ENCODE results near the gene MORC2. TPM values are rescaled to one million over a fixed set of nuclear protein-coding genes. Genes with fewer than 3 reads are reported as not detected.

MORC2 gene
- total RNA-seq, 2 experiments from 2014 or later, result 39.2 to 49.4 TPM

DNA sequence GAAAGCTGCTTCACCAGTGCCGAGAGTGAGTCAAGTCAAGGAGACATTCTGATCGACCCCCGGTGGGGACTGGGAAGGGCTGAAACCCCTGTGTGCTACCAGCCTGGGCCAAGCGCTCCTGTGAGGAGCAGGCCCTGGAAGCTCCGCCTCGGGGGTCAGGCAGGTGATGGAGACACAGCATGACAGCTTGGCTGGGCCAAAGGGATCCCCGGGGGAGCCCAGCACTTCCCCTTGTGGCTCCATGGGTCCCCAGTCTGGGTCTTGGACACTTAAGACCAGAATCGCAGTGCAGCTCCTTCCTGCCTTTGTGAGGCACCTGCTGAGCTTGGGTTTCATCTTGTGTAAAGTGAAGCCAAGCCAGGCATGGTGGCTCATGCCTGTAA, 89.2 kb downstream of the MORC2 start:
- ChIA-PET CTCF (interaction anchor here (1.4 to 1.5 kb wide), 2 partner anchors 10 to 29 kb away, joined by 3 to 4 read pairs; no protein-coding TSS in a partner anchor), POLR2A (no interaction called here)
- DNase-seq, result no peak
- Mint-ChIP-seq H3K4me1 (no peaks in the 10 kb centered on the region), H3K9me3 (no peaks in the 10 kb centered on the region), H3K27ac (no peak overlapping the region), H3K4me3 (no peak overlapping the region), H3K36me3 (ENCODE audit: low read depth) (no peaks in the 10 kb centered on the region), H3K27me3 (no peaks in the 10 kb centered on the region)

DNA sequence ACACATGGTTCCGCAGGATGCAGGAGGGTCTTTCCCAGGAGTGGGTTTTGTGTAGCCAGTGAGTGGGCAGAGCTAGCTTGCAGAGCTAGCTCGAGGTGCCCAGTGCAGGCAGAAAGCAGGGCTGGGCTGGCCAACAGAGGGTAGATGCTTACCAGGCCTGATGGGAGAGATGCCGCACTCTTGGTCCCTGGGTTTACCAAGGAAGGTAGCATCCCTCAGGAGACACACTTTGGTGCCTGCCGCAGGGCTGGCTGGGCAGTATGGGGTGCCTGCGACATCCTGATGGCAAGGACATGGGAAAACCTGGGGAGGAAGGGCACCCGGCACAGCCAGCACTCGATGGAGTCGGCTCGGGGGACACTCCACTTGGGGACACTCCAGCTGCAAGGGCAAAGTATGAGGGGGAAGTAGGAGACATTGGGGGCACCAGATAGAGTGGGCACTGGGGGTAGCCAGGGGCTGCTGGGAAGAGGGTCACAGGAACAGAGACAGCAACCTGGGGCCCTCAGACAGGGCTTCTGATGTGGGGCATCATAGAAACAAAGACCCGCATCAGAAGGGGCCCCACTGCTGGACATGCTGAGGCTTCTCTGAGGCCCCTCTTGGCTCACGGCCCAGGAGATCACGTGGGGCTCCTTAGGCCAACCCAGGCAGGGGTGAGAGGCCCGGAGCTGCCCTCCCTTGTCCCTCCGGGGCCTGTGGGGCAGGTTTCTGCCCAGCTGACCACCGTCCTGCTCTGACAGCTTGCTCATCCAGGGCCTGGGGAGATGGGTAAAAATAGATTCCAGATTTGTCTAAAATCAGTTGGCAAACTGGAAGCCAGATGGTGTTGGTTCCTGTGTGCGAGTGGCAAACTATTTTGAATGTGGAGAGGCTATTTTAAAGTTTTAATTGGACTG, 89.8 kb downstream of the MORC2 start:
- no peak for DNase-seq
- no peaks in the 10 kb centered on the region for H3K36me3 Mint-ChIP-seq (ENCODE audit: low read depth)
- ChIA-PET CTCF (interaction anchor here (1.4 to 1.5 kb wide), 2 partner anchors 10 to 29 kb away, joined by 3 to 4 read pairs; no protein-coding TSS in a partner anchor), POLR2A (no interaction called here)
- H3K4me3 Mint-ChIP-seq, result no peak overlapping the region
- no peaks in the 10 kb centered on the region for H3K9me3 Mint-ChIP-seq
- H3K27me3 Mint-ChIP-seq, result no peaks in the 10 kb centered on the region
- no peak overlapping the region for H3K27ac Mint-ChIP-seq
- H3K4me1 Mint-ChIP-seq, result no peaks in the 10 kb centered on the region

- POLR2A ChIA-PET, result interaction anchor here (0.5 kb wide), 1 partner anchor 42 kb away, joined by 3 read pairs; no protein-coding TSS in a partner anchor
- CTCF ChIA-PET, result interaction anchor here (0.5 to 1.5 kb wide), 2 partner anchors 30 to 105 kb away, joined by 3 to 4 read pairs; no protein-coding TSS in a partner anchor
- Mint-ChIP-seq H3K9me3 (no peaks in the 10 kb centered on the region), H3K36me3 (ENCODE audit: low read depth) (no peaks in the 10 kb centered on the region), H3K27me3 (no peaks in the 10 kb centered on the region), H3K4me3 (no peak overlapping the region), H3K27ac (no peak overlapping the region), H3K4me1 (no peaks in the 10 kb centered on the region)
- DNase-seq, result no peak
These were observed 90.7 kb downstream of the MORC2 start for GRCh38 chr22:30877662-30878515.

DNA sequence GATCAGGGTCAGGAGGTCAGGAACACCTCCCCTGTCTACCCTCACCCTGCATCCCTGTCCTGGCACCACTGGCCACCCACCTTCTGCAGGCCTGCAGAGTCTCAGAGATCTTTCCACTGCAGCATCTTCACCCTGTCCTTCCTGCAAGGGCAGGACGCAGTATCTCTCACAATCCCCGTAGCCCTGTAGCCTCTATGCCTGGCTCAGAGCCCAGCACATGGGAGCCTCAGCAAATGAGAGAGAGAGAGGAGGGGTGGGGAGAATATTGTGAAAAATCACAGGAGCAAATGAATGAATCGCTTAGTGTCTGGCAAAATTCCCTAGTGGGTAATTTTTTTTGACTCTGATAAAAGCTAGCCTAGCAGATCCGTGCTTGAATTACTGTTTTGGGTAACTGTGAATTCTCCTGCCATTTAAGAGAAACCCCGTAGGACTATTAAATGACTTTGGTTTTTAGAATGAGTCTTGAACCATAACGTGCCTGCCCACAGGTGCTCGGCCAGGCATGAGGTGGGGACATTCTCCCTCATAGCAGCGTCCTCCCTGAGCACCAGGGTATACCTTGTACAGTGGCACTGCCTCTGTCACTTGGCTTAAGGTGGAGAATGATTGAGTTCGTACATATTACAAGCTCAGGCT, 91.5 kb downstream of the MORC2 start:
- ChIA-PET CTCF (interaction anchor here (0.5 to 0.6 kb wide), 2 partner anchors 43 to 106 kb away, joined by 4 read pairs; no protein-coding TSS in a partner anchor), POLR2A (no interaction called here)
- Mint-ChIP-seq H3K4me1 (no peaks in the 10 kb centered on the region), H3K9me3 (no peaks in the 10 kb centered on the region), H3K36me3 (ENCODE audit: low read depth) (no peaks in the 10 kb centered on the region), H3K27ac (no peak overlapping the region), H3K27me3 (no peaks in the 10 kb centered on the region), H3K4me3 (no peak overlapping the region)
- DNase-seq, result no peak

GRCh38 chr22:30876221-30876751, 92.3 kb downstream of the MORC2 start:
- Mint-ChIP-seq H3K4me1 (no peaks in the 10 kb centered on the region), H3K27ac (no peak overlapping the region), H3K9me3 (no peaks in the 10 kb centered on the region), H3K4me3 (no peak overlapping the region), H3K27me3 (no peaks in the 10 kb centered on the region), H3K36me3 (ENCODE audit: low read depth) (no peaks in the 10 kb centered on the region)
- ChIA-PET POLR2A (no interaction called here), CTCF (no interaction called here)
- no peak for DNase-seq

DNA sequence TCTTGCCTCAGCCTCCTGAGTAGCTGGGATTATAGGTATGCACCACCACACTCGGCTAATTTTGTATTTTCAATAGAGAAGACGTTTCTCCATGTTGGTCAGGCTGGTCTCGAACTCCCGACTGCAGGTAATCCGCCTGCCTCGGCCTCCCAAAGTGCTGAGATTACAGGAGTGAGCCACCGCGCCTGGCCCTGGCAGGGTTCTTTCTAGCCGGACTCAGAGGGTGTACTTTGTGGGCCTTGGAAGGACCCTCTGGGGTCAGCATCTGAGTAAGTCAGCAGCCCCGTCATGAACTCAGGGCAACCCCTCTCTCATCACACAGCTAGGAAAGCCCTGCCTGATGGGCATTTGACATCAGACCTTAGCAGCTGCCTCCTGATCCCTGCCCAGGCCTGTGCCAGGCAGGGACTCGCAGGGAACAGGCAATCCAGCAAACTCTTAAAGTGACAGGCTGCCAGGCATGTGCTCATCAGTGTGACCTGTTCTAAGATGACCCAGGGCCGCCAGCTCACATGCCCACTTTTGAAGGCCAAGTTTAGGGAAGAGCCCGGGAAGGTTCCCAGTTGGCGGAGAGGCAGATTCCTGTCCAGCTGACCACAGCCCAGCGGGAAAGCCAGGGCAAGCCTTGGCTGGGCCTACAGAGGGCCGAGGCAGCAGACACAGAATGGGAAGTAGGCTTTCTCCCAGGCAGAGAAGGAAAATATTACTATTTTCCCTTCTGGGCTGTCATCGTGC, 92.9 kb downstream of the MORC2 start:
- no peaks in the 10 kb centered on the region for H3K36me3 Mint-ChIP-seq (ENCODE audit: low read depth)
- H3K27me3 Mint-ChIP-seq, result no peaks in the 10 kb centered on the region
- H3K4me3 Mint-ChIP-seq, result no peak overlapping the region
- no peaks in the 10 kb centered on the region for H3K9me3 Mint-ChIP-seq
- DNase-seq, result no peak
- ChIA-PET CTCF (no interaction called here), POLR2A (no interaction called here)
- no peak overlapping the region for H3K27ac Mint-ChIP-seq
- H3K4me1 Mint-ChIP-seq, result no peaks in the 10 kb centered on the region

Other genes with a start within 250 kb of the MORC2 start
- gene TUG1, start 491 bp upstream of the MORC2 start, total RNA-seq, result 10 to 100 TPM; 84.8 to 98.2 TPM
- gene SMTN, start 112.5 kb upstream of the MORC2 start, total RNA-seq, result 10 to 100 TPM; 46.1 to 51.6 TPM
- gene SELENOM, start 138.8 kb upstream of the MORC2 start, total RNA-seq, result 1 to 10 TPM; 2.1 to 2.2 TPM
- gene INPP5J, start 154.2 kb upstream of the MORC2 start, total RNA-seq, result not detected
- not detected for gene PLA2G3, start 171.7 kb upstream of the MORC2 start, total RNA-seq
- gene RNF185, start 191.4 kb upstream of the MORC2 start, total RNA-seq, result 10 to 100 TPM; 19.7 to 20.4 TPM
- 10 to 100 TPM; 48.6 to 54.5 TPM for gene LIMK2, start 243.5 kb upstream of the MORC2 start, total RNA-seq